H1 (cell line): ENCODE data around the gene LCN6.
"Not testable (repeated sequence)": the region's sequence is repeated elsewhere in the genome, so short reads cannot be mapped to it uniquely, and the experiment has no call there.

ENCODE experiments used
- POLR2AphosphoS5 ChIP-seq: IDR thresholded peaks from 2 replicates; pipeline ENCODE4 v1.6.1; 2011; ENCODE audit warnings: low read depth, low read length
- RFX5 ChIP-seq: IDR thresholded peaks from 2 replicates; pipeline ENCODE4 v1.6.1; 2011; ENCODE audit warnings: low read depth, low read length, improper control_type of control experiment, borderline replicate concordance
- SIX5 ChIP-seq: IDR thresholded peaks from 2 replicates; pipeline ENCODE4 v1.6.1; 2011; ENCODE audit warnings: mild to moderate bottlenecking, low read depth, low read length
- TBP ChIP-seq: IDR thresholded peaks from 2 replicates; pipeline ENCODE4 v1.6.1; 2011; ENCODE audit warnings: low read depth, low read length, improper control_type of control experiment

DNA sequence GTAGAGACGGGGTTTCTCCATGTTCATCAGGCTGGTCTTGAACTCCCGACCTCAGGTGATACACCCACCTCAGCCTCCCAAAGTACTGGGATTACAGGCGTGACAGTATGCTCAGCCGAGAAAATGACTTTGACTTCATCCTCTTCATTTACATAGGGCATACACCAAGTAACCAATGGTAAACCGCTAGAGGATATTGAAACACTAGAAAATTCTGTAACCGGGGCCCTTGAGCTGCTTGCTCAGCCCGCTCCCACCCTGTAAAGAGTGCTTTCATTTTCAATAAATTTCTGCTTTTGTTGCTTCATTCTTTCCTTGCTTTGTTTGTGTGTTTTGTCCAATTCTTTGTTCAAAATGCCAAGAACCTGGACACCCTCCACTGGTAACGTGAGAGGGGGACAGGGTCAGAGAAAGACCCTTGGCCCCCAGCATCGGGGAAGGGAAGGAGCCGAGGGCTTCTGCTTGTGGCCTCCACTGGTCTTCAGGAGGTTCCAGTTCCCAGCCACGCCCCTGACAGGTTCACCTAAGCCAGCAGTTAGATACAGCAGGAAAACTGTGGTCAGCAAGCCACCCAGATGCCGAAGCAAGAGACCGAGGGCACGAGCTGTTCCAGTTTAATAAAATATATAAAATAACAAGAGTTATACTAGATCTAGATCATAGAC lies 17.6 kb upstream of the LCN6 start:
- TF ChIP-seq SIX5, POLR2AphosphoS5, TBP, RFX5: not testable (repeated sequence)
